Calu3 (cell line): Measurements from ENCODE around the gene ACAP3. TPM values are rescaled to one million over a fixed set of nuclear protein-coding genes. Genes with fewer than 3 reads are reported as not detected.
A peak's percentile ranks its signal among the peaks of the same experiment; 100 is the strongest.

Source experiments
- BruUV-seq: library from RNA; stranded (reverse); fragments of 400-500 nt; replicated peaks from 2 replicates; lab custom pipeline; 2021; lab: Mats Ljungman, UMichigan
- CTCF ChIA-PET: fragments of 300-600 bp; sonication (Branson Sonifier 250); formaldehyde crosslinking; loops from one replicate; lab custom pipeline; 2022; ENCODE audit warnings: antibody characterized with exemption; lab: Charles Lee
- DNase-seq: peaks from one replicate; pipeline ENCODE4 v3.0.0; 2022
- H3K27ac Mint-ChIP-seq: one replicate; pipeline ENCODE4 v1.8.0; 2022; ENCODE audit warnings: mixed read lengths; ENCODE audit not compliant: unreplicated experiment
- H3K27me3 Mint-ChIP-seq: one replicate; pipeline ENCODE4 v1.8.0; 2022; ENCODE audit warnings: mixed read lengths; ENCODE audit not compliant: unreplicated experiment
- H3K36me3 Mint-ChIP-seq: one replicate; pipeline ENCODE4 v1.8.0; 2022; ENCODE audit warnings: mild to moderate bottlenecking, moderate library complexity, mixed read lengths; ENCODE audit not compliant: insufficient read depth, unreplicated experiment
- H3K4me1 Mint-ChIP-seq: one replicate; pipeline ENCODE4 v1.8.0; 2022; ENCODE audit warnings: mild to moderate bottlenecking, low read depth, mixed read lengths; ENCODE audit not compliant: unreplicated experiment
- H3K4me3 Mint-ChIP-seq: one replicate; pipeline ENCODE4 v1.8.0; 2022; ENCODE audit warnings: mild to moderate bottlenecking, low read depth, moderate library complexity, mixed read lengths; ENCODE audit not compliant: unreplicated experiment
- H3K9me3 Mint-ChIP-seq: one replicate; pipeline ENCODE4 v1.8.0; 2022; ENCODE audit warnings: low read depth, mixed read lengths; ENCODE audit not compliant: unreplicated experiment
- intact Hi-C: fragments of 100-400 bp; cut with micrococcal nuclease; formaldehyde crosslinking; loops from one replicate; pipeline ENCODE4 v1.10.0; 2022; ENCODE audit not compliant: unreplicated experiment
- total RNA-seq: library from RNA; stranded (reverse); gene quantifications from 2 replicates; pipeline ENCODE4 v1.2.3, GENCODE V29; 2022
- TF ChIP-seq, protein P1 (sequence below): fragments of 200-600 bp; IDR thresholded peaks from one replicate; pipeline ENCODE4 v1.8.0; 2022; ENCODE audit warnings: antibody characterized with exemption; ENCODE audit not compliant: unreplicated experiment

Gene ACAP3
- total RNA-seq, 1 experiment from 2014 or later: 41.1 TPM

DNA sequence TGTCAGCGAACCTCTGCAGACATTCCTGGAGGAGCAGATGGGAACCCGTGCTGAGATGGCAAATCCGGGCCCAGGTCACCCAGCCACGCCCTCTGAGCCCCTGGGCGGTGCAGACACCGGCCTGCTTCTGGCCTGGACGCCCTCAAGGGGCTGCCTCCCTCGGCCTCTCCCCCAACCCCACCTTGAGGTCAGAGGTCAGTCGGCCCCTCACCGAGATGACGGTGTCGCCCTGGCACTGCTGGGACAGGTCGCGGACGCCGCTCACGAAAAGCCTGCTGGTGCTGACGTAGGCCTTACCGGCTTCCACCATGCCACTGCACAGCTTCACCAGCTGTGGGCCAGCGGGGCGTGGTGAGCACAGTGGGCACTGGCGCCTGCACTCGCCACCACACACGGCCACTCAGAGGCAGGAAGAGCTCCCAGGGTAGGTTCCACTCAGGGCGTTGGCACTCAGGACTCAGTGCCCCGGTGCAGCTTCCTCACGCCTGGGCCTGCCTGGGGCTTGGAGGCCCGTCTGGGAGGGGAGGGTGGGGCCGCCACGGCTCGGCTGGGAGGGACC, 4.7 kb downstream of the ACAP3 start:
- no TSS peak for BruUV-seq
- H3K36me3 Mint-ChIP-seq: peaks cover 31% of the 10 kb centered on the region
- no peak for DNase-seq
- H3K4me3 Mint-ChIP-seq: no peak overlapping the region
- H3K27me3 Mint-ChIP-seq: no peaks in the 10 kb centered on the region
- no peaks in the 10 kb centered on the region for H3K4me1 Mint-ChIP-seq
- CTCF ChIA-PET: no interaction called here
- H3K9me3 Mint-ChIP-seq: no peaks in the 10 kb centered on the region
- TF ChIP-seq, protein P1, sequence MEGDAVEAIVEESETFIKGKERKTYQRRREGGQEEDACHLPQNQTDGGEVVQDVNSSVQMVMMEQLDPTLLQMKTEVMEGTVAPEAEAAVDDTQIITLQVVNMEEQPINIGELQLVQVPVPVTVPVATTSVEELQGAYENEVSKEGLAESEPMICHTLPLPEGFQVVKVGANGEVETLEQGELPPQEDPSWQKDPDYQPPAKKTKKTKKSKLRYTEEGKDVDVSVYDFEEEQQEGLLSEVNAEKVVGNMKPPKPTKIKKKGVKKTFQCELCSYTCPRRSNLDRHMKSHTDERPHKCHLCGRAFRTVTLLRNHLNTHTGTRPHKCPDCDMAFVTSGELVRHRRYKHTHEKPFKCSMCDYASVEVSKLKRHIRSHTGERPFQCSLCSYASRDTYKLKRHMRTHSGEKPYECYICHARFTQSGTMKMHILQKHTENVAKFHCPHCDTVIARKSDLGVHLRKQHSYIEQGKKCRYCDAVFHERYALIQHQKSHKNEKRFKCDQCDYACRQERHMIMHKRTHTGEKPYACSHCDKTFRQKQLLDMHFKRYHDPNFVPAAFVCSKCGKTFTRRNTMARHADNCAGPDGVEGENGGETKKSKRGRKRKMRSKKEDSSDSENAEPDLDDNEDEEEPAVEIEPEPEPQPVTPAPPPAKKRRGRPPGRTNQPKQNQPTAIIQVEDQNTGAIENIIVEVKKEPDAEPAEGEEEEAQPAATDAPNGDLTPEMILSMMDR: no peak
- H3K27ac Mint-ChIP-seq: no peak overlapping the region
- intact Hi-C loops: no loop called here

DNA sequence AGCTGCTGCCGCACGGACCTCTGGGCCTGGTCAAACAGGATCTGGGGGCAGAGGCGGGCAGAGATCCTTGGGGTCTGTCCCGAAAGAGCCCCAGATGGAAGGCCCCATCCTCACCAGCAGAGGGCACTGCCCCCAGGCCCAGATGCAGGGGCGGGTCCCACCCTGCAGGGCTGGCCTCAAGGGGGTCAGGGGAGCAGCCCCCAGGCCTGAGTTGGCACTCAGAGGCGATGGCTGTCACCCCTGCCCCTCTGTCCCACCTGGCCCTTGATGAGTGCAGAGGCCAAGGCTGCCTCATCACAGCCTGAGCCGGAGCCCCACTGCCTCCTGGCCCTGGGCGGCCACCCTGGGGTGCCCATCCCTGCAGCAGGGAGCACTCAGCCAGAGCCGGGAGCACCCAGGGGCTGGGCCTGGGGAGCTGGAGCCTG, 5.7 kb downstream of the ACAP3 start:
- no peak overlapping the region for H3K27ac Mint-ChIP-seq
- CTCF ChIA-PET: no interaction called here
- H3K36me3 Mint-ChIP-seq: peaks cover 23% of the 10 kb centered on the region
- no peaks in the 10 kb centered on the region for H3K4me1 Mint-ChIP-seq
- H3K27me3 Mint-ChIP-seq: no peaks in the 10 kb centered on the region
- BruUV-seq: no TSS peak
- no peak for DNase-seq
- no peaks in the 10 kb centered on the region for H3K9me3 Mint-ChIP-seq
- H3K4me3 Mint-ChIP-seq: no peak overlapping the region
- TF ChIP-seq, protein P1: peak; percentile 55
- intact Hi-C loops: no loop called here

DNA sequence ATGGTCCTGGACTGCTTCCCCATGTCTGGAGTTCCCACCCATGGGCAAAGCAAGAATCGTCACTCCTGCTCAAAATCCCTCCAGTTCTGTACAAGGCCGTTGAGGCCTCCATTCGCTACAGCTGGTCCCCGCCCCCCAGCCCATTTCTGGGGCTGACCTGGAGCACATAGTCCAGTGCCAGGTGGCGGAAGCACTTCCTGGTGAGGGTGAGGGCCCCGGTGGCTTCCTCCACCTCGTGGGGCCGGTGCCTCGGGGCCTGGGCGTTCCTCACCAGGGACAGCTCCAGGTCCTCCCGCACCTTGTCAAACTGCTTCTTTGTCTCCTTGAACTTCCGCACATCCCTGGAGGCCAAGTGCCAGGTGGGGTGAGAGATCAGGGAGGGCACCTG, 7.4 kb downstream of the ACAP3 start:
- CTCF ChIA-PET: interaction anchor here (0.7 kb wide), 1 partner anchor 8 kb away, joined by 3 read pairs; no protein-coding TSS in a partner anchor
- peaks cover 13% of the 10 kb centered on the region for H3K36me3 Mint-ChIP-seq
- BruUV-seq: no TSS peak
- TF ChIP-seq, protein P1: no peak
- H3K27me3 Mint-ChIP-seq: no peaks in the 10 kb centered on the region
- no peak for DNase-seq
- intact Hi-C loops: no loop called here
- no peak overlapping the region for H3K4me3 Mint-ChIP-seq
- H3K4me1 Mint-ChIP-seq: no peaks in the 10 kb centered on the region
- H3K27ac Mint-ChIP-seq: no peak overlapping the region
- no peaks in the 10 kb centered on the region for H3K9me3 Mint-ChIP-seq

DNA sequence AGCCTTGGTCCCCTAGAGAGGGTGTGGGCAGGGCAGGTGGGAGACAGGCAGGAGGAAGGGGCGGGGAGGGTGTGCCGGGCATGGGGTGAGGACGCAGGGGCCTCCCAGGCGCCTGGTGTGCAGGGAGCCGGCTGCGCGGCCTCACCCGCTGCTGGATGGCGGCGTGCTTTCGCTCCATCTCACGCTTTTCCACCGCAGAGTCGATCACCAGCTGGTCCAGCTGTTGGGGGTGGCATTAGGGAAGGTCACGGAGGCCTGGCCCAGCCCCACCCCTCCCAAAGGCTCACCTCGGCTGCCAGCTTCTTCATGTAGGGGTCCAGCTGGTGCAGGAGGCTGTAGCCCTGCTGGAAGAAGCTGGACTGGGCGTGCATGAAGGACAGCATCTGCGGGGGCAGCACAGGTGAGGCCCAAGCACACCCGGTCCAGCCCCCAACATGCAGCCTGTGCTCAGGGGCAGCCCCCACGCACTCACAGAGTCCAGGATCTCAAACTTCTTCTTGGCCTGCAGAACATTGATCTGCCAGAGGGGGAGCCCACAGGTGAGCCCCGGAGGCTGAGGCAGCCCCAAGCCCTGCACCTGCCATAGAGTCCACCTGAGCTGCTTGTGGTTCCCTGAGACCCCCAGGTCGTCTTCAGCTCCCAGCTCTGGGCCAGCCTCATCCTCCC, 7.9 kb downstream of the ACAP3 start:
- intact Hi-C loops: no loop called here
- DNase-seq: peak; percentile 48
- no TSS peak for BruUV-seq
- no peak overlapping the region for H3K4me3 Mint-ChIP-seq
- TF ChIP-seq, protein P1: peak; percentile 39
- peaks cover 17% of the 10 kb centered on the region for H3K36me3 Mint-ChIP-seq
- H3K9me3 Mint-ChIP-seq: no peaks in the 10 kb centered on the region
- H3K27ac Mint-ChIP-seq: no peak overlapping the region
- H3K27me3 Mint-ChIP-seq: no peaks in the 10 kb centered on the region
- no peaks in the 10 kb centered on the region for H3K4me1 Mint-ChIP-seq
- CTCF ChIA-PET: interaction anchor here (0.7 kb wide), 1 partner anchor 8 kb away, joined by 3 read pairs; no protein-coding TSS in a partner anchor
